Upper lobe of left lung (tissue), 6 donors: Measurements from ENCODE around the gene KCTD19. TPM values are rescaled to one million over a fixed set of nuclear protein-coding genes. Genes with fewer than 3 reads are reported as not detected.

Experiments used
- ATAC-seq, 2 donors: fragments of 200-7000 bp; cut with Tn5 transposase; one replicate each; pipeline ENCODE4 v1.9.1; 2022; ENCODE audit warnings: mild to moderate bottlenecking in 2 of 2, moderate library complexity in 2 of 2; ENCODE audit not compliant: low FRiP score in 2 of 2
- DNase-seq, 2 donors: peaks; one replicate each; pipeline ENCODE4 v3.0.0-alpha.2; 2019 to 2020
- H3K27ac ChIP-seq, 4 donors: fragments of 200-600 bp; sonication (generic); one replicate each; pipeline ENCODE4 v1.5.1; 2016 to 2019
- H3K27me3 ChIP-seq, 4 donors: fragments of 200-600 bp; sonication (generic); one replicate each; pipeline ENCODE4 v1.5.1; 2017 to 2019
- H3K36me3 ChIP-seq, 4 donors: fragments of 200-600 bp; sonication (generic); one replicate each; pipeline ENCODE4 v1.5.1; 2016 to 2019
- H3K4me1 ChIP-seq, 4 donors: fragments of 200-600 bp; sonication (generic); one replicate each; pipeline ENCODE4 v1.5.1; 2018 to 2019
- H3K4me3 ChIP-seq, 4 donors: fragments of 200-600 bp; sonication (generic); one replicate each; pipeline ENCODE4 v1.5.1; 2017 to 2019; ENCODE audit warnings: mild to moderate bottlenecking in 2 of 4, moderate library complexity in 1 of 4
- H3K9me3 ChIP-seq, 4 donors: fragments of 200-600 bp; sonication (generic); one replicate each; pipeline ENCODE4 v1.5.1; 2018 to 2019
- CTCF ChIP-seq, 6 experiments: fragments of 450-650 bp in 4 of 6; fragments of 200-600 bp in 2 of 6; sonication (generic) in 2 of 6; IDR thresholded peaks; one replicate each; pipeline ENCODE4 v1.5.1; 2016 to 2019; ENCODE audit warnings: antibody characterized with exemption in 6 of 6
- EP300 ChIP-seq, 4 donors: sonication (generic); formaldehyde crosslinking; IDR thresholded peaks; one replicate each; pipeline ENCODE4 v1.5.1; 2017; ENCODE audit warnings: antibody characterized with exemption in 4 of 4, control low read depth in 2 of 4
- POLR2A ChIP-seq, 4 donors: fragments of 450-650 bp; IDR thresholded peaks; one replicate each; pipeline ENCODE4 v1.5.1; 2016 to 2017; ENCODE audit warnings: antibody characterized with exemption in 4 of 4, mild to moderate bottlenecking in 2 of 4
- POLR2AphosphoS5 ChIP-seq, 2 donors: sonication (generic); formaldehyde crosslinking; IDR thresholded peaks; one replicate each; pipeline ENCODE4 v1.5.1; 2017; ENCODE audit warnings: antibody characterized with exemption in 2 of 2
- WGBS, 2 donors: methylation state at CpG; one replicate each; pipeline ENCODE4 v1.1.5; 2017 to 2018; 5-methylcytosine and 5-hydroxymethylcytosine counted together
- total RNA-seq, 6 donors: library from RNA; depleted of rRNA in 4 of 6; stranded (reverse); fragments of >200 nt in 4 of 6; gene quantifications; one replicate each; pipeline versions ENCODE4 v1.1.0 to v1.2.1, GENCODE V29; 2016 to 2021
- donor health status: DM: no; HTN: no; CAD: no; lungs with moderate emphysema.
- donor health status: DM: no; HTN: yes; CAD: no; lungs with severe emphysema.

Gene KCTD19
- total RNA-seq, 6 donors from 2014 or later: under 0.01 to 0.31 (median 0.17) TPM; not detected in 3

GRCh38 chr16:67258161-67258835 is 68.2 kb downstream of the KCTD19 start:
- H3K36me3 ChIP-seq: no peaks in the 10 kb centered on the region
- no peak for ATAC-seq
- H3K9me3 ChIP-seq: no peaks in the 10 kb centered on the region
- TF ChIP-seq POLR2A (IDR thresholded peaks at IDR 0.05) (no peak), POLR2AphosphoS5 (IDR thresholded peaks at IDR 0.05) (no peak), CTCF (IDR thresholded peaks at IDR 0.05) (no peak), EP300 (IDR thresholded peaks at IDR 0.05) (no peak)
- H3K27ac ChIP-seq: no peak overlapping the region
- DNase-seq: no peak
- H3K27me3 ChIP-seq: no peaks in the 10 kb centered on the region
- 80 to 94% methylated on average over 1 to 11 of the region's 11 CpGs for WGBS, 2 donors
- H3K4me1 ChIP-seq: no peaks in the 10 kb centered on the region
- no peak overlapping the region for H3K4me3 ChIP-seq

DNA sequence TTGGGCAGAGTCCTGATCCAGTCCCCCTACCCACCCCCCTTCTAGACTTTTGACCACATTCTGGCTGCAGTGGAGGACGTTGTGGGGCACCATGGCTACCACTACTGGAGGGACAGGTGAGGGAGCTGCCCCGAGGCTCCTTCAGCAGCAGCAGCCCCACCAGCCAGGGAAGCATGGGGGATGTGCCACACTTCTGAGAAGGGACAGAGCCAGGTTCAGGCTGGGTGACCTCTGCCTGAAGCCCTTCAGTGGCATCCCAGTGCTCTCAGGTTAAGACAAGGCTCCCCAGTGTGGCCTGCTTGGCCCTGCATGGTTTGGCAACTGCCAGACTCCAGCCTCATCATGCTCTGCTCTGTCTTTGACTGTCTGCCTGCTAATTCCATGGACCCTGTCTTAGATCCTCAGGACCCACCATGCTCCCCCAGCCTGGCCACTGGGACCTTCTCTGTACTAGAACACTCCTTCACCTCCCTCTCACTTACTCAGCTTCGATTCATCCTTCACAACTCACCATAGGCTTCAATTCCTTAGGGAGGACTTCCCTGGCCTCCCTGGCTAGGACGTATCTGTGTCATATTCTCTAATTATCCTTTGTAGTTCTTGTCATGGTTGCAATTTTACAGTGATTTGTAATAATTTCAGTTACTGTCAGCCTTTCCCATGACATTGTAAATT is 68.9 kb downstream of the KCTD19 start:
- Histone ChIP-seq H3K4me3 (no peak overlapping the region), H3K9me3 (no peaks in the 10 kb centered on the region), H3K4me1 (no peaks in the 10 kb centered on the region), H3K27me3 (no peaks in the 10 kb centered on the region), H3K36me3 (no peaks in the 10 kb centered on the region), H3K27ac (no peak overlapping the region)
- no peak for ATAC-seq
- no peak for DNase-seq
- 79 to 84% methylated on average over 4 of the region's 4 CpGs for WGBS, 2 donors
- TF ChIP-seq EP300 (IDR thresholded peaks at IDR 0.05): no peak
- TF ChIP-seq CTCF (IDR thresholded peaks at IDR 0.05): no peak
- no peak for TF ChIP-seq POLR2AphosphoS5 (IDR thresholded peaks at IDR 0.05)
- TF ChIP-seq POLR2A (IDR thresholded peaks at IDR 0.05): no peak

DNA sequence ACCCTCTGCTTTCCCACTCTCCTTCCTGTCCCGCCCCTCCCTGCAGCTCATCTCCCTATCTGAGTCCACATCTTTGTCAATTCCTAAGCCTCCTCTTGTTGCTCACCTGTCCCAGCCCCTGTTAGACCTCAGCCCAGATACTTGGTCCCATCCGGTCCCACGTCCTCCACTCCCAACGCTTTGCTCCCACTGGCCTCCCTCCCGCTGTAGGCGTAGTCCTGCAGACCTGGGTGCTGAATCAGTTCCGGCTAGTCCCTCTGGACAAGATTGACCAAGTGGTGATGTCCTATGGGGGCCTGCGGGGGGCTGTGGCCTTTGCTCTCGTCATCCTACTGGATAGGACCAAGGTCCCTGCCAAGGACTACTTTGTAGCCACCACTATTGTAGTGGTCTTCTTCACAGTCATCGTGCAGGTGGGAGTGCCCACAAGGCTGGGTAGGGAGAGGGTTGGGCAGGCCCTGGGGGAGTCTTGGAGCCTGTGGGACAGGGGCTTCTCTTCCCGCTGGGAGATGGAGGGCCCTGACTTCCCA is 69.8 kb downstream of the KCTD19 start:
- no peaks in the 10 kb centered on the region for H3K36me3 ChIP-seq
- H3K27me3 ChIP-seq: no peaks in the 10 kb centered on the region
- no peaks in the 10 kb centered on the region for H3K9me3 ChIP-seq
- H3K4me1 ChIP-seq: no peaks in the 10 kb centered on the region
- ATAC-seq (no peak), DNase-seq (no peak)
- WGBS, 2 donors: 91 to 98% methylated on average over 8 to 11 of the region's 11 CpGs
- no peak overlapping the region for H3K4me3 ChIP-seq
- no peak overlapping the region for H3K27ac ChIP-seq
- no peak for TF ChIP-seq EP300 (IDR thresholded peaks at IDR 0.05)
- no peak for TF ChIP-seq POLR2A (IDR thresholded peaks at IDR 0.05)
- TF ChIP-seq CTCF (IDR thresholded peaks at IDR 0.05): no peak
- no peak for TF ChIP-seq POLR2AphosphoS5 (IDR thresholded peaks at IDR 0.05)

DNA sequence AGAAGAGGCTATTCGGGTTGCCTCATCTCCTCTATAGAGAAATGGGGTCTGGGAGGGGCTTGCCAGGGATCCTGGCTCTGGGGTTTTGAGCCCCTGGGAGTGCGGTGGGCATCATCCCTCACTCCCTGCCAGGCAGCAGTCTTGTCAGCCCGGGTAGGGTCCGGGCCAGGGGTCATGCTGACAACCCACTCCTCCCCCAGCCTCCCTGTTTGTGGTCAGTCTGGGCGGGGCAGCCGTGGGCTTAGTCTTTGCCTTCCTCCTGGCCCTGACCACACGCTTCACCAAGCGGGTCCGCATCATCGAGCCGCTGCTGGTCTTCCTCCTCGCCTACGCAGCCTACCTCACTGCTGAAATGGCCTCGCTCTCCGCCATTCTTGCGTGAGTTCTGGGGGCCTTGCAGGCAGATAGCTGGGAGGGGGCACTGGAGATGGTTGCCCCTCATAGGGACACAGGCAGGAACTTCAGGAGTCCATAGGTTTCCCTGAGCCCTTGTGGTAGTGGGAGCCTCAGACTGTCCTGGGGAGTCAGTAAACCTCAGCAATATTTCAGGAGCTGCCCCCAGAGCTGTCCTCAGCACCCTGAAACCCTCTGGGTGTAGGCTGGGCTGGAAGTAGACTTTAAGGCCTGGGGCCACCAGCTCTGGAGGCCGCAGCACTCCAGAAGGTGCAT is 70.9 kb downstream of the KCTD19 start:
- no peaks in the 10 kb centered on the region for H3K27me3 ChIP-seq
- 93 to 94% methylated on average over 14 to 17 of the region's 17 CpGs for WGBS, 2 donors
- no peaks in the 10 kb centered on the region for H3K9me3 ChIP-seq
- DNase-seq (no peak), ATAC-seq (no peak)
- no peak for TF ChIP-seq EP300 (IDR thresholded peaks at IDR 0.05)
- TF ChIP-seq POLR2AphosphoS5 (IDR thresholded peaks at IDR 0.05): no peak
- TF ChIP-seq POLR2A (IDR thresholded peaks at IDR 0.05): no peak
- TF ChIP-seq CTCF (IDR thresholded peaks at IDR 0.05): no peak
- no peak overlapping the region for H3K27ac ChIP-seq
- no peaks in the 10 kb centered on the region for H3K36me3 ChIP-seq
- H3K4me3 ChIP-seq: no peak overlapping the region
- no peaks in the 10 kb centered on the region for H3K4me1 ChIP-seq
